ENCODE results near the gene SLC2A9.

Gene SLC2A9

DNA sequence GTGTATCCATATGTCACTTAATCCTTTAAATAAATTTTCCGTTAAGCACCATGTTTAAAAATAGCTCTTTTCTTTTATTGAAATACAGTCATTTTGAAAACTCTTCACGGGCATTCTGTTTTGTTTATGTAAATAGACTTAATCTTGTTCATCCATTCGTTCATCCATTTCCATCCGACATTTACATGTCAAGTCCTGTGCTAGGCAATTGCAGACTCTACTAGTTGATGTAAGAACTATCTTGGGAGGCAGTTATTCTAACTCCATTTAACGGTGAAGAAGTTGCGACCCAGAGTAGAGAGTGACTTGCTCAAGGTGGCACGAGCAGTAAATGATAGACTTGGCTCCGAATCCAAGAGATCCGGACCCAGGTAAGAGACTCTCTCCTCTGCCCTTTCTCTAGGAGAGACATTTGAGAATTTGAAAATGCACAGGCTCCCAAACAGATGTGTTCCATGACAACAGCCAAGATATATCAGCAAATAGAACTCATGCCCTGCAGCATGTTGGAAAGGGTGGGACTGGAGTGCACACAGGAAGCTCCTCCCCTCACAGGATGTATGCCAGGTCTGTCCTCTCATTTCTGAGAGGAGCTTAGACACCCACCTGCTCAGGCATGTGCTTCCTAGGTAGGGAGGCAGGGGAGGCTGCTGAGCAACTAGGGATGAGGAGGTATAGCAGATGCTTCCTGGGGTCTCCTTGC, 175.4 kb downstream of the SLC2A9 start:
- in situ Hi-C loops (cut with MboI; ENCODE audit: low pct_unique_long_range_greater_than_20kb, low sequenced_read_pairs, unreplicated experiment) = no loop called here
- TF ChIP-seq, protein P1, sequence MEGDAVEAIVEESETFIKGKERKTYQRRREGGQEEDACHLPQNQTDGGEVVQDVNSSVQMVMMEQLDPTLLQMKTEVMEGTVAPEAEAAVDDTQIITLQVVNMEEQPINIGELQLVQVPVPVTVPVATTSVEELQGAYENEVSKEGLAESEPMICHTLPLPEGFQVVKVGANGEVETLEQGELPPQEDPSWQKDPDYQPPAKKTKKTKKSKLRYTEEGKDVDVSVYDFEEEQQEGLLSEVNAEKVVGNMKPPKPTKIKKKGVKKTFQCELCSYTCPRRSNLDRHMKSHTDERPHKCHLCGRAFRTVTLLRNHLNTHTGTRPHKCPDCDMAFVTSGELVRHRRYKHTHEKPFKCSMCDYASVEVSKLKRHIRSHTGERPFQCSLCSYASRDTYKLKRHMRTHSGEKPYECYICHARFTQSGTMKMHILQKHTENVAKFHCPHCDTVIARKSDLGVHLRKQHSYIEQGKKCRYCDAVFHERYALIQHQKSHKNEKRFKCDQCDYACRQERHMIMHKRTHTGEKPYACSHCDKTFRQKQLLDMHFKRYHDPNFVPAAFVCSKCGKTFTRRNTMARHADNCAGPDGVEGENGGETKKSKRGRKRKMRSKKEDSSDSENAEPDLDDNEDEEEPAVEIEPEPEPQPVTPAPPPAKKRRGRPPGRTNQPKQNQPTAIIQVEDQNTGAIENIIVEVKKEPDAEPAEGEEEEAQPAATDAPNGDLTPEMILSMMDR (IDR thresholded peaks at IDR 0.05; ENCODE audit: extremely low read depth, insufficient read depth, missing control alignments) = no peak
- DNase-seq (ENCODE audit: low spot score) = no peak

DNA sequence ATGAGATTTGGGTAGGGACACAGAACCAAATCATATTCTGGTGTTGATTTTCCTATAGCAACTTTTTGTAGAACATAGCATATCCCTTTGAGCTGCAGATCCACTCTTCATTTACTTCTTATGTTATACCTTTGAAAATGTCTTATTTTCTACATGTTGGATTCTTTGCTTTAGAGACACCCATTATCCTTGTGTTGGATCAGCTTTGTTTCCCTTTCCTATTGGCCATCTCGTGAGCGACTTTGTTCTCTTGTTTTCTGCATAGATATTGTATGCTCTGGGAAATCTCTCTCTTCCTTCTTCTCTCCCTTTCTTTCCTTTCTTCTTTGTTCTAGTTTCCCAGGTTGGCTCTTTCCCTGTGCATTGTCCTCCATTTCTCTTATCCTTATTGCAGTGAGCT, 180.2 kb downstream of the SLC2A9 start:
- in situ Hi-C loops (cut with MboI; ENCODE audit: low pct_unique_long_range_greater_than_20kb, low sequenced_read_pairs, unreplicated experiment) = no loop called here
- TF ChIP-seq, protein P1 (IDR thresholded peaks at IDR 0.05; ENCODE audit: extremely low read depth, insufficient read depth, missing control alignments) = no peak
- DNase-seq (ENCODE audit: low spot score) = no peak

DNA sequence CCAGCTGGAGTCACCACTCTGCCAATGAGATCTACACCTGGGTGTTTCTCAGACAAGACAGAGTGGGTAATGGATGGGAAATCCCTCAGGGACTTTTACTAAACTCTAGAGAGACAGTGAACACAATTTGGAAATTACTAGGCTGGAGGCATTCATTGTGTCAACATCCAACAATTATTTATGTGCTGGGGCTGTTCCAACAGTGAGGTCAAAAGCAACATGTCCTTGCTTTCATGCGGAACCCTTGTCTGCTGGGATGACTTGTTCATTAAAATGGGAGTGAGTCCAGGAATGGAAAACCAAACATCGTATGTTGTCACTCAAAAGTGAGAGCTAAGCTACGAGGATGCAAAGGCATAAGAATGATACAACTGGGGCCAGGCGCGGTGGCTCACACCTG, 185.9 kb downstream of the SLC2A9 start:
- no peak for DNase-seq (ENCODE audit: low spot score)
- in situ Hi-C loops (cut with MboI; ENCODE audit: low pct_unique_long_range_greater_than_20kb, low sequenced_read_pairs, unreplicated experiment) = no loop called here
- TF ChIP-seq, protein P1 (IDR thresholded peaks at IDR 0.05; ENCODE audit: extremely low read depth, insufficient read depth, missing control alignments) = no peak

DNA sequence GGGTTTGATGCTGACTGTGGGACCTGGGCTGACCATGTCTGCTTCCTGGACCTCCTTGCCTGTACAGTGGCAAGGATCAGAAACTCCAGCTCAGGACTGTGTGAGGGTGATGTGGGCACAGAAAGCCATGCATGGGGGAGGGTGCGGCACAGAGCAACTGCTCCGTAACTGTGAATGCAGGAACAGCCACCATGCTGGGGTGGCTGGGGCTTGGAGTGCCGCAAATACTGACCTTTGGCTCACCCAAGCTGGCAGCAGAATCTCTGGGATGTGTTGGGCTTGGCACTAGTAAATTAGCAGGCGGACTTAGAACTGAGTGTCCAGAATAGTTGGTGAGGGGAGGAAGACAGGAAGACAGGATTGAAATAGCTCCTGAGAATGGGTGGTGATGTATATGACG, 187.9 kb downstream of the SLC2A9 start:
- in situ Hi-C loops (cut with MboI; ENCODE audit: low pct_unique_long_range_greater_than_20kb, low sequenced_read_pairs, unreplicated experiment) = no loop called here
- no peak for DNase-seq (ENCODE audit: low spot score)
- TF ChIP-seq, protein P1 (IDR thresholded peaks at IDR 0.05; ENCODE audit: extremely low read depth, insufficient read depth, missing control alignments) = no peak

DNA sequence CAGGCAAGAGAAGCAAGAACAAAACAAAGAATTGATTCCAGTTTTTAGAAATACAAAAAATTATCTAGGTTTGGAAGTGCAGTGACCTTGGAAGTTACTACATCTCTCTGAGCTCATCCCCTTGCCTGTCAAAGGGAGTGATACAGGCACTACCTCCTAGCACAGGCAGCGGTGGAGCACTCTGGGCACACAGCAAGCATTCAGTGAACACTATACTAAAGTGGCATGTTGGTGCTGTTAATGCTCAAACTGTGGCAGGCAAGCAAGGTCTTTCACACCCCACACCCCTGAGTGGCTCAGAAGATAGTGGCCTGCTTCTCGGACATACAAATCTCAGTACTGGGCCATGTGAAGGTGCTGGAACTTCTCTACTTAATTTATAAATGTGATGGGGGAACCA, 188.7 kb downstream of the SLC2A9 start:
- no peak for DNase-seq (ENCODE audit: low spot score)
- in situ Hi-C loops (cut with MboI; ENCODE audit: low pct_unique_long_range_greater_than_20kb, low sequenced_read_pairs, unreplicated experiment) = no loop called here
- TF ChIP-seq, protein P1 (IDR thresholded peaks at IDR 0.05; ENCODE audit: extremely low read depth, insufficient read depth, missing control alignments) = no peak

DNA sequence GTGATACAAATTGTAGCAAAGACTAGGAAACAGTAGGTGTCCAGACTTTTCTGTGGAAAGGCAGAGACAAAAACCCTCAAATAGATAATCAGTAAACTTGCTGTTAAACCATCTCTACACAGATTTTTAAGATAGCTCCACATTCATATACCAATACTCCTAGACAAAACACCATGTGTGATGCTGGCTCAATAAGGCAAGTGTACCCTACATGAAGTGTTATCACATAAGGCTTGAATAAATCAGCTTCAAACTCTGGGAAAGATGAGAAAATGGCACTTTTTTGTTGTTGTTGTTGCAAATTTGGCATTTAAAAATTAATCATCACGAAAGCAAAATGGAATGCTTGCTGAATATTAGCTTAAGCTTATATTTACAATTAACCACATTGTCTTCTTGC, 194.7 kb downstream of the SLC2A9 start:
- TF ChIP-seq, protein P1 (IDR thresholded peaks at IDR 0.05; ENCODE audit: extremely low read depth, insufficient read depth, missing control alignments) = no peak
- no peak for DNase-seq (ENCODE audit: low spot score)
- in situ Hi-C loops (cut with MboI; ENCODE audit: low pct_unique_long_range_greater_than_20kb, low sequenced_read_pairs, unreplicated experiment) = no loop called here
